GM18873 (cell line): ENCODE measurements around the gene CYSLTR1.
"Not testable (repeated sequence)": the region's sequence is repeated elsewhere in the genome, so short reads cannot be mapped to it uniquely, and the experiment has no call there.

Experiments used
- ATAC-seq: cut with Tn5 transposase; IDR thresholded peaks from one replicate; pipeline ENCODE4 v1.9.1; 2021; ENCODE audit warnings: mild to moderate bottlenecking, moderate library complexity, moderate number of reproducible peaks; ENCODE audit not compliant: unreplicated experiment, low FRiP score

The CYSLTR1 gene

GRCh38 chrX:78226047-78226446 is 101.4 kb downstream of the CYSLTR1 start:
- ATAC-seq: not testable (repeated sequence)
